ENCODE results near the gene APOBEC3B. TPM values are rescaled to one million over a fixed set of nuclear protein-coding genes. Genes with fewer than 3 reads are reported as not detected.
"Not testable (repeated sequence)": the region's sequence is repeated elsewhere in the genome, so short reads cannot be mapped to it uniquely, and the experiment has no call there.

APOBEC3B gene
- total RNA-seq, 1 donor from 2014 or later, result not detected

GRCh38 chr22:39017596-39018365 is 35.6 kb downstream of the APOBEC3B start:
- H3K4me1 Mint-ChIP-seq, result peaks cover 53% of the 10 kb centered on the region
- H3K9me3 ChIP-seq (ENCODE audit: low read depth), result no peaks in the 10 kb centered on the region
- no peaks in the 10 kb centered on the region for H3K27me3 ChIP-seq
- no peaks in the 10 kb centered on the region for H3K36me3 ChIP-seq
- DNase-seq (ENCODE audit: low spot score), result no peak
- H3K27ac Mint-ChIP-seq, result peak overlapping the region; percentile 50
- no peak overlapping the region for H3K4me3 Mint-ChIP-seq
- H3K27me3 Mint-ChIP-seq (ENCODE audit: insufficient read depth, low read depth), result peaks cover 18% of the 10 kb centered on the region
- H3K9ac ChIP-seq, result no peak overlapping the region
- H3K36me3 Mint-ChIP-seq, result no peaks in the 10 kb centered on the region
- H3K4me1 ChIP-seq, result peaks cover 36% of the 10 kb centered on the region
- no peaks in the 10 kb centered on the region for H3K79me2 ChIP-seq (ENCODE audit: low read depth)
- H2AFZ ChIP-seq (replicated peaks), result no peak overlapping the region
- no peak overlapping the region for H3K4me3 ChIP-seq
- TF ChIP-seq EZH2 (IDR thresholded peaks at IDR 0.05), result no peak
- TF ChIP-seq, protein P1, sequence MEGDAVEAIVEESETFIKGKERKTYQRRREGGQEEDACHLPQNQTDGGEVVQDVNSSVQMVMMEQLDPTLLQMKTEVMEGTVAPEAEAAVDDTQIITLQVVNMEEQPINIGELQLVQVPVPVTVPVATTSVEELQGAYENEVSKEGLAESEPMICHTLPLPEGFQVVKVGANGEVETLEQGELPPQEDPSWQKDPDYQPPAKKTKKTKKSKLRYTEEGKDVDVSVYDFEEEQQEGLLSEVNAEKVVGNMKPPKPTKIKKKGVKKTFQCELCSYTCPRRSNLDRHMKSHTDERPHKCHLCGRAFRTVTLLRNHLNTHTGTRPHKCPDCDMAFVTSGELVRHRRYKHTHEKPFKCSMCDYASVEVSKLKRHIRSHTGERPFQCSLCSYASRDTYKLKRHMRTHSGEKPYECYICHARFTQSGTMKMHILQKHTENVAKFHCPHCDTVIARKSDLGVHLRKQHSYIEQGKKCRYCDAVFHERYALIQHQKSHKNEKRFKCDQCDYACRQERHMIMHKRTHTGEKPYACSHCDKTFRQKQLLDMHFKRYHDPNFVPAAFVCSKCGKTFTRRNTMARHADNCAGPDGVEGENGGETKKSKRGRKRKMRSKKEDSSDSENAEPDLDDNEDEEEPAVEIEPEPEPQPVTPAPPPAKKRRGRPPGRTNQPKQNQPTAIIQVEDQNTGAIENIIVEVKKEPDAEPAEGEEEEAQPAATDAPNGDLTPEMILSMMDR (IDR thresholded peaks at IDR 0.05), result peak; percentile 17
- TF ChIP-seq EZH2phosphoT487 (IDR thresholded peaks at IDR 0.05), result no peak
- no peak overlapping the region for H3K4me2 ChIP-seq
- peaks cover 17% of the 10 kb centered on the region for H3F3A ChIP-seq (ENCODE audit: low read depth)
- H3K27ac ChIP-seq, result no peak overlapping the region
- H3K9me3 Mint-ChIP-seq, result no peaks in the 10 kb centered on the region
- H4K20me1 ChIP-seq (ENCODE audit: low read depth), result no peaks in the 10 kb centered on the region

GRCh38 chr22:39020021-39020651 is 38.0 kb downstream of the APOBEC3B start:
- Histone ChIP-seq H2AFZ (replicated peaks) (peak overlapping the region; percentile 72), H3K4me1 (peaks cover 19% of the 10 kb centered on the region), H3K4me2 (peak overlapping the region; percentile 67), H3K4me3 (peak overlapping the region; percentile 21)
- peak overlapping the region; percentile 78 for H3K4me3 Mint-ChIP-seq
- H3K27ac Mint-ChIP-seq, result peak overlapping the region; percentile 81
- H3K27me3 ChIP-seq; H3K27ac ChIP-seq; H3F3A ChIP-seq (ENCODE audit: low read depth); H4K20me1 ChIP-seq (ENCODE audit: low read depth); H3K36me3 Mint-ChIP-seq; H3K9me3 ChIP-seq (ENCODE audit: low read depth); H3K9me3 Mint-ChIP-seq; H3K9ac ChIP-seq; H3K36me3 ChIP-seq; H3K79me2 ChIP-seq (ENCODE audit: low read depth); DNase-seq (ENCODE audit: low spot score): not testable (repeated sequence)
- H3K27me3 Mint-ChIP-seq (ENCODE audit: insufficient read depth, low read depth), result peaks cover 16% of the 10 kb centered on the region
- H3K4me1 Mint-ChIP-seq, result peaks cover 38% of the 10 kb centered on the region

GRCh38 chr22:39021552-39022250 is 39.6 kb downstream of the APOBEC3B start:
- no peaks in the 10 kb centered on the region for H3K9me3 ChIP-seq (ENCODE audit: low read depth)
- no peaks in the 10 kb centered on the region for H3K27me3 ChIP-seq
- no peak overlapping the region for H2AFZ ChIP-seq (replicated peaks)
- H3K9ac ChIP-seq, result no peak overlapping the region
- peaks cover 7% of the 10 kb centered on the region for H3F3A ChIP-seq (ENCODE audit: low read depth)
- Mint-ChIP-seq H3K27me3 (ENCODE audit: insufficient read depth, low read depth) (peaks cover 14% of the 10 kb centered on the region), H3K36me3 (no peaks in the 10 kb centered on the region), H3K27ac (peak overlapping the region; percentile 92), H3K4me3 (peak overlapping the region; percentile 57), H3K9me3 (no peaks in the 10 kb centered on the region), H3K4me1 (peaks cover 31% of the 10 kb centered on the region)
- H3K4me2 ChIP-seq, result no peak overlapping the region
- no peaks in the 10 kb centered on the region for H4K20me1 ChIP-seq (ENCODE audit: low read depth)
- H3K4me1 ChIP-seq, result peaks cover 15% of the 10 kb centered on the region
- TF ChIP-seq EZH2phosphoT487 (IDR thresholded peaks at IDR 0.05) (no peak), EZH2 (IDR thresholded peaks at IDR 0.05) (no peak)
- TF ChIP-seq, protein P1 (IDR thresholded peaks at IDR 0.05), result no peak
- H3K4me3 ChIP-seq, result no peak overlapping the region
- H3K79me2 ChIP-seq (ENCODE audit: low read depth), result no peaks in the 10 kb centered on the region
- no peaks in the 10 kb centered on the region for H3K36me3 ChIP-seq
- DNase-seq (ENCODE audit: low spot score), result no peak
- H3K27ac ChIP-seq, result no peak overlapping the region
